Measurements from ENCODE around the gene P2RX2.

GRCh38 chr12:132647858-132648257 is 29.3 kb downstream of the P2RX2 start:
- TF ChIP-seq, protein P1, sequence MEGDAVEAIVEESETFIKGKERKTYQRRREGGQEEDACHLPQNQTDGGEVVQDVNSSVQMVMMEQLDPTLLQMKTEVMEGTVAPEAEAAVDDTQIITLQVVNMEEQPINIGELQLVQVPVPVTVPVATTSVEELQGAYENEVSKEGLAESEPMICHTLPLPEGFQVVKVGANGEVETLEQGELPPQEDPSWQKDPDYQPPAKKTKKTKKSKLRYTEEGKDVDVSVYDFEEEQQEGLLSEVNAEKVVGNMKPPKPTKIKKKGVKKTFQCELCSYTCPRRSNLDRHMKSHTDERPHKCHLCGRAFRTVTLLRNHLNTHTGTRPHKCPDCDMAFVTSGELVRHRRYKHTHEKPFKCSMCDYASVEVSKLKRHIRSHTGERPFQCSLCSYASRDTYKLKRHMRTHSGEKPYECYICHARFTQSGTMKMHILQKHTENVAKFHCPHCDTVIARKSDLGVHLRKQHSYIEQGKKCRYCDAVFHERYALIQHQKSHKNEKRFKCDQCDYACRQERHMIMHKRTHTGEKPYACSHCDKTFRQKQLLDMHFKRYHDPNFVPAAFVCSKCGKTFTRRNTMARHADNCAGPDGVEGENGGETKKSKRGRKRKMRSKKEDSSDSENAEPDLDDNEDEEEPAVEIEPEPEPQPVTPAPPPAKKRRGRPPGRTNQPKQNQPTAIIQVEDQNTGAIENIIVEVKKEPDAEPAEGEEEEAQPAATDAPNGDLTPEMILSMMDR (IDR thresholded peaks at IDR 0.05; ENCODE audit: poor library complexity) = no peak
- TF ChIP-seq EZH2 (IDR thresholded peaks at IDR 0.05; ENCODE audit: borderline replicate concordance) = no peak

Data from hepatocyte (in vitro differentiated cells).